ENCODE results near the gene ACBD4. TPM values are rescaled to one million over a fixed set of nuclear protein-coding genes. Genes with fewer than 3 reads are reported as not detected.

ACBD4 gene
- total RNA-seq, 4 donors from 2014 or later = 6.4 to 23.2 (median 8.5) TPM

DNA sequence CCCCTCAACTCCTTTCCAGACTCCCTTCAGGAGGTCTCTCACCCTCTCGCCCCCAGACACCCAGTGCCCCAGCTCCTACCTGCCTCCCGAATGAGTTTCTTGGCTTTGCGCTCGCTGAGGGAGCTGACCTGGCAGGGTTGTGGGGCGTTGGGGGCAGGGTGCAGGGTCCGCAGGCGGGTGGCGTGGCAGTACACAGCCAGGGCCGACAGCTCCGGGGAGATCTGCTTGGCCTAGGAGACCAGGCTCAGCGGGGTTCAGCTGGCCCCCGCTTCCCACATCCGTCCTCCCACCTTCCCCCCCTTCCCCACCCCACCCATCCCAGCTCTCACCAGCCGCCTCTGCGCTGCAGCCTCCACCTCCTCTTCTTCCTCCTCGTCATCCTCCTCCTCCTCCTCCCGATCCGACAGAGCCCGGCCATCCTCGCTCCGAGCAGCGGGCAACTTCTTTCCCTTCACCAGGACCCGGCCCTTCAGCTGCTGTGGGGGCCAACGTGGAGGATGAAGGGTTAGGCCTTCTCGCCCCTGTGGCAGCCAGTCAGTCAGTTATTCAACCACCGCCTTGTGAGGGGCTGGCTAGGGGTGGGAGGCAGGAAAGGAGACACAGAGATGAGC is 20.4 kb upstream of the ACBD4 start:
- no peak for DNase-seq (ENCODE audit: low spot score)
- TF ChIP-seq CTCF (IDR thresholded peaks at IDR 0.05) = no peak
- ATAC-seq (ENCODE audit: low FRiP score) = no peak

GRCh38 chr17:45115871-45116270 is 19.6 kb upstream of the ACBD4 start:
- no peak for TF ChIP-seq CTCF (IDR thresholded peaks at IDR 0.05)
- no peak for DNase-seq (ENCODE audit: low spot score)
- ATAC-seq (ENCODE audit: low FRiP score) = no peak

GRCh38 chr17:45116434-45117016 is 19.0 kb upstream of the ACBD4 start:
- no peak for TF ChIP-seq CTCF (IDR thresholded peaks at IDR 0.05)
- no peak for DNase-seq (ENCODE audit: low spot score)
- ATAC-seq (ENCODE audit: low FRiP score) = no peak

- TF ChIP-seq CTCF (IDR thresholded peaks at IDR 0.05) = no peak
- DNase-seq (ENCODE audit: low spot score) (no peak), ATAC-seq (ENCODE audit: low FRiP score) (no peak)
These were observed 18.2 kb upstream of the ACBD4 start for GRCh38 chr17:45117334-45117733.

- ATAC-seq (ENCODE audit: low FRiP score) (no peak), DNase-seq (ENCODE audit: low spot score) (no peak)
- TF ChIP-seq CTCF (IDR thresholded peaks at IDR 0.05) = no peak
These were observed 17.4 kb upstream of the ACBD4 start for GRCh38 chr17:45117848-45118646.

- no peak for TF ChIP-seq CTCF (IDR thresholded peaks at IDR 0.05)
- DNase-seq (ENCODE audit: low spot score) = no peak
- ATAC-seq (ENCODE audit: low FRiP score) = no peak
These were observed 16.8 kb upstream of the ACBD4 start for GRCh38 chr17:45118691-45119090.

Measured in omental fat pad (tissue), 4 donors.